H54 (cell line): ENCODE measurements around the gene CTDP1.
"Not testable (repeated sequence)": the region's sequence is repeated elsewhere in the genome, so short reads cannot be mapped to it uniquely, and the experiment has no call there.

Source experiments
- DNase-seq: peaks from one replicate; pipeline ENCODE4 v3.0.0; 2011; ENCODE audit warnings: low spot score, mixed read lengths; ENCODE audit not compliant: insufficient read length
- FAIRE-seq: peaks from 3 replicates; lab custom pipeline; 2011; peaks lifted over from hg19 to GRCh38; lab: Jason Lieb, UNC
- POLR2A ChIP-seq: IDR thresholded peaks from 2 replicates; pipeline ENCODE4 v1.6.1; 2011; ENCODE audit warnings: low read depth, mild to moderate bottlenecking, low read length

Gene CTDP1

DNA sequence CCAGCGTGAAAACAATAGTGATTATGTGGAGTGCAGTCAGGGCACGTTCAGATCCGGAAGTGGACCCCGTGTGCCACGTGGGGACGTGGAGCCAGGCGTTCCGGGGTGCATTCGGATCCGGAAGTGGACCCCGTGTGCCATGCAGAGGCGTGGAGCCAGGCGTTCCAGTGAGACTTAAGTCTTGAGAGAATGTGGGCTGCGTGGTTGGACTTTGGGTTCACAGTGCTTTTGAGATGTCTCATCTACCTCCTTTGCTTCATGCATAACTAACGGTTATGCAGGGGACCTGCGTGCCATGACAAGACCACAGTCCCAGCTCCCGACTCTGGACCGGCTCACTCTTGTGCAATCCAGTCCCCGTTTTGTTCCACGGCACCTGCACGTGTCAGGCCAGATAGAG lies 28.8 kb downstream of the CTDP1 start:
- no peak for FAIRE-seq
- no peak for TF ChIP-seq POLR2A

DNA sequence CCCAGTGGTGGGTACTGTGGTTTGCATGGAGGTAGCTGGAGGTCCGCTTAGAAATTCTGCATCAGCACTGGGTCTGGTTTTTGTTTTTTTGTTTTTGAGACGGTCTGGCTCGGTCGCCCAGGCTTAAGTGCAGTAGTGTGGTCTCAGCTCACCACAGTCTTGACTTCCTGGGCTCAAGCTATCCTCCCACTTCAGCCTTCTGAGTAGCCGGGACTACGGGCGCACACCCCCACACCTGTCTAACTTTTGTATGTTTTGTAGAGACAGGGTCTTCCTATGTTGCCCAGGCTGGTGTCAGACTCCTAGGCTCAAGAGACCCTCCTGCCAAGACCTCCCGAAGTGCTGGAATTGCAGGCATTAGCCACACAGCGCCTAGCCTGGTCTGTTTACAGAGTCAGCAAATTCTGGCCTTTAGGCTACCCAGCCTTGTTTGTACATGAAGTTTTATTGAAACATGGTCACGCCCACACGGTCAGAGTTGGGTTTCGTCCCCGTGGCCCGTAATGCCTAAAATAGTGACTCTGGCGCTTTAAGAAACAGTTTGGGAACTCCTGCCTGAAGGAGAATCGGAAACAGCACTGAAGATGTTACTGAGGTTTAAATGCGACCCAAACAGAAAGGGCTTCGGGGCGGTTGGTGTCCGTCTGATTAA lies 32.7 kb downstream of the CTDP1 start:
- FAIRE-seq = no peak

More for the DNA sequence above, 28.8 kb downstream of the CTDP1 start:
- DNase-seq = no peak

DNA sequence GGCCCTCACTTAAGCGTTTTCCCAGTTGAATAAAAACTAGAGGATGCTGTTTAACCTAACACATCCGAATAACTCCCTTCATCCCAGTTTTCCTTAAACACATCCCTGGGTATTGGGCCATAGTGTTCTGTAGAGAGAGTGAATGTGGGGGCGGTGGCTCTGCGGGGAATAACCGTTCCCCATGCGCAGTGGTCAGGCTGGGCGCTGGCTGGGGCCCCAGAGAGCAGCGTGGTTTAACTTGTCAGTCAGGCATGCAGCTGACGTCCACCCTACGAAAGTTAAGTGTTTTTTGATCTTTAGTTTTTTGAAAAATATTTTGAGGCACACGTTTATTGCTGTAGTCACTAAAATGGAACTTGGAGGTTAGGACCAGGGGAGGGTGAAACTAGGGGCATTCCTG lies 33.7 kb downstream of the CTDP1 start:
- DNase-seq (no peak), FAIRE-seq (no peak)
- TF ChIP-seq POLR2A = no peak

More for the DNA sequence above, 32.7 kb downstream of the CTDP1 start:
- no peak for DNase-seq
- no peak for TF ChIP-seq POLR2A

DNA sequence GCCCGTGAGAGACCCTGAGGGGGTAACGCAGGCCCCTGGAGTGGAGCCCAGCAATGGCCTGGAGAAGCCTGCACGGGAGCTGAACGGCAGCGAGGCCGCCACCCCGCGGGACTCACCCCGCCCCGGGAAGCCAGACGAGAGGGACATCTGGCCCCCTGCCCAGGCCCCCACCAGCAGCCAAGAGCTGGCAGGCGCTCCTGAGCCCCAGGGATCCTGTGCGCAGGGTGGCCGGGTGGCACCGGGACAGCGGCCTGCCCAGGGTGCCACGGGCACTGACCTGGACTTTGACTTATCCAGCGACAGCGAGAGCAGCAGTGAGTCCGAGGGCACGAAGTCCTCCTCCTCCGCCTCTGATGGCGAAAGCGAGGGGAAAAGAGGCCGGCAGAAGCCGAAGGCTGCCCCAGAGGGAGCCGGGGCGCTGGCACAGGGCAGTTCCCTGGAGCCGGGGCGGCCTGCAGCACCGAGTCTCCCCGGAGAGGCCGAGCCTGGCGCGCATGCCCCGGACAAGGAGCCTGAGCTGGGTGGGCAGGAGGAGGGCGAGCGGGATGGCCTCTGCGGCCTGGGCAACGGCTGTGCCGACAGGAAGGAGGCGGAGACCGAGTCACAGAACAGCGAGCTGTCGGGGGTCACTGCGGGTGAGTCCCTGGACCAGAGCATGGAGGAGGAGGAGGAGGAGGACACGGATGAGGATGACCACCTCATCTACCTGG lies 35.1 kb downstream of the CTDP1 start:
- no peak for FAIRE-seq
- DNase-seq = no peak
- TF ChIP-seq POLR2A = no peak

DNA sequence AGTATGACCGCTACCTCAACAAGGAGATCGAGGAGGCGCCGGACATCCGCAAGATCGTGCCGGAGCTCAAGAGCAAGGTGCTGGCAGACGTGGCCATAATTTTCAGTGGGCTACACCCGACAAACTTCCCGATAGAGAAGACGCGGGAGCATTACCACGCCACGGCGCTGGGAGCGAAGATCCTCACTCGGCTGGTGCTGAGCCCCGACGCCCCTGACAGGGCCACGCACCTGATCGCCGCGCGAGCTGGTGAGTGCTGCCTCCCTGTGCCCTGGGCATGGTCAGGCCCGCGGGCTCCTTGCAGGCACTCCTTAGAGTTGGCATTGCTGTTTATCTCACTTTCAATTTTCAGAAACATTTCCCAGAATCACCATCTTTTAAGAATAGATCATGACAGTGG lies 35.7 kb downstream of the CTDP1 start:
- TF ChIP-seq POLR2A = no peak
- FAIRE-seq (no peak), DNase-seq (no peak)

DNA sequence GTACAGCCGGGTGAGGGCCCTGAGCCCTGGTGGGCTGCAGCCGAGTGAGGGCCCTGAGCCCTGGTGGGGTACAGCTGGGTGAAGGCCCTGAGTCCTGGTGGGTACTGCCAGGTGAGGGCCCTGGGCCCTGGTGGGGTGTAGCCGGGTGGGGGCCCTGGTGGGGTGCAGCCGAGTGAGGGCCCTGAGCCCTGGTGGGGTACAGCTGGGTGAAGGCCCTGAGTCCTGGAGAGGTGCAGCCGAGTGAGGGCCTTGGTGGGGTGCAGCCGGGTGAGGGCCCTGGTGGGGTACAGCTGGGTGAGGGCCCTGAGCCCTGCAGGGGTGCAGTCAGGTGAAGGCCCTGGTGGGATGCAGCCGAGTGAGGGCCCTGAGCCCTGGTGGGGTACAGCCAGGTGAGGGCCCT lies 37.5 kb downstream of the CTDP1 start:
- FAIRE-seq (no peak), DNase-seq (no peak)
- no peak for TF ChIP-seq POLR2A

DNA sequence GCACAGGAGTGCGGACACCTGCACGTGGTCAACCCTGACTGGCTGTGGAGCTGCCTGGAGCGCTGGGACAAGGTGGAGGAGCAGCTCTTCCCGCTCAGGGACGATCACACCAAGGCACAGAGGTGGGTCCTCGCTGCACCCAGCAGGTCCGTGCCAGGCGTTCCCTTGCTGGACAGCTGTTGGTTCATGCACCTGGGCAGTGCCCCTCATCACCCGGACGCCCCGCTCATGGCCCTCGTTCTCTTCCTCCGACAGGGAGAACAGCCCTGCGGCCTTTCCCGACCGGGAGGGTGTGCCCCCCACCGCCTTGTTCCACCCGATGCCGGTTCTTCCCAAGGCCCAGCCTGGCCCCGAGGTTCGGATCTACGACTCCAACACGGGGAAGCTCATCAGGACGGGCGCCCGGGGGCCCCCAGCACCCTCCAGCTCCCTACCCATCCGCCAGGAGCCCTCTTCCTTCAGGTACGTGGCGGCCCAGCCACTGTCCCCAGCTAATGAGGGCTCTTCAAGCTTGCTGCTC lies 38.0 kb downstream of the CTDP1 start:
- TF ChIP-seq POLR2A = no peak
- DNase-seq = no peak
- no peak for FAIRE-seq

DNA sequence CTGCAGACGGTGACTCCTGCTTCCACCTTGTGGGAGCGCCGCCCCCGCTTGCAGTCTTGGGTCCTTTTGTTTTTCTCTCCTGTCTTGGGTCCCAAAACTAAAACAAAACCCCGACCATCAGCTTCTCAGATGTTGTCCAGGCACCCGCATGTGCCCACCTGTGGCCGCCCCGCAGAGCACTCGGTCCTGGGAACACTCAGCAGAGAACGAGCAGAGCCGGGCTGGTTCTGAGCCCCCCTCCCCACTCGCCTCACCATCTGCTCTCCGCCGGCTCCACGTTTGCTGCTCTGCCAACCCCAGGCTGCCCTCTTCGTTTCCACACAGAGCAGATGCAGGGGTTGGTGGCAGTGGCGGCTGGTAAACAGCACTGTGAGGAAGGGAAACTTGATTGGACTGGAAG lies 38.5 kb downstream of the CTDP1 start:
- DNase-seq (no peak), FAIRE-seq (no peak)
- no peak for TF ChIP-seq POLR2A

DNA sequence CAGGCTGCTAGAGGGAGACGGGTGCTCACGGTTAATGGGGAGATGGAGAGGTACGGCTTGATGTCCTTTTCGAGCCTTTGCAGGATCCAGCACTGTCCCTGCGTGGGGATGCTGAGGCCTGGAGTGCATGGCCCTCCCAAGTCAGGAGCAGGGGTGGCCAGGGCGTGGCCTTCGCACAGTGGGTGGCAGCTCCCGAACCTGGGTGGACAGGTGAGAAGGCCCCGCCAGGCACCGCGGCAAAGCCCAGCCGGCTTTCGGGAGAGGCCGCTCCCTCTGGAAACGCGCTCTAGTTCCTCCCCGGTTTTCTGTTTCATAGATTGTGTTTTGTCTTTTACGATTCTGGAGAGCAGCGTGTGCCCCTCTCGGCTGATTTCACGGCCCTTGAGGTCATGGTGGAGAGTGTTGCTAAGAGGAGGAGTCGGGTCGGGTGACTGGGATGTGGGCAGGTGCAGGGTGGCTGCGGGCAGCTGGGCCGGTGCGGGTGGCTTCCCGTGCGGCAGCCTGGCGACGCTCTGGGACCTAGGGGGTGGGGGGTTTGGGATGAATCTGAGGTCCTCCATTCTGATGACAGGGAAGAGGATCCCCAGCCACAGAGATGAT lies 39.4 kb downstream of the CTDP1 start:
- FAIRE-seq = no peak
- TF ChIP-seq POLR2A = no peak

DNA sequence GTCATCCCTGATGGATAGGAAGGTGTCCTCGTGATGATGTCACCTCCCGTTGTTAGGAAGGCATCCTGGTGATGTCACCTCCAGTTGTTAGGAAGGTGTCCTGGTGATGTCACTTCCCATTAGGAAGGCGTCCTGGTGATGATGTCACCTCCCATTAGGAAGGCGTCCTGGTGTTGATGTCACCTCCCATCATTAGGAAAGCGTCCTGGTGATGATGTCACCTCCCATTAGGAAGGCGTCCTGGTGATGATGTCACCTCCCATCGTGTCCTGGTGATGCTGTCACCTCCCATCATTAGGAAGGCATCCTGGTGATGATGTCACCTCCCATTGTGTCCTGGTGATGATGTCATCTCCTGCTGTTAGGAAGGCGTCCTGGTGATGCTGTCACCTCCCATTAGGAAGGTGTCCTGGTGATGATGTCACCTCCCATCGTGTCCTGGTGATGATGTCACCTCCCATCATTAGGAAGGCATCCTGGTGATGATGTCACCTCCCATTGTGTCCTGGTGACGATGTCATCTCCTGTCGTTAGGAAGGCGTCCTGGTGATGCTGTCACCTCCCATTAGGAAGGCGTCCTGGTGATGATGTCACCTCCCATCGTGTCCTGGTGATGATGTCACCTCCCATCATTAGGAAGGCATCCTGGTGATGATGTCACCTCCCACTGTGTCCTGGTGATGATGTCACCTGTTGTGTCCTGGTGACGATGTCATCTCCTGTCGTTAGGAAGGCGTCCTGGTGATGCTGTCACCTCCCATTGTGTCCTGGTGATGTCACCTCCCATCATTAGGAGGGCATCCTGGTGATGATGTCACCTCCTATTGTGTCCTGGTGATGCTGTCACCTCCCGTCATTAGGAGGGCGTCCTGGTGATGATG lies 40.1 kb downstream of the CTDP1 start:
- DNase-seq, FAIRE-seq: not testable (repeated sequence)

More for the DNA sequence above, 39.4 kb downstream of the CTDP1 start:
- no peak for DNase-seq

DNA sequence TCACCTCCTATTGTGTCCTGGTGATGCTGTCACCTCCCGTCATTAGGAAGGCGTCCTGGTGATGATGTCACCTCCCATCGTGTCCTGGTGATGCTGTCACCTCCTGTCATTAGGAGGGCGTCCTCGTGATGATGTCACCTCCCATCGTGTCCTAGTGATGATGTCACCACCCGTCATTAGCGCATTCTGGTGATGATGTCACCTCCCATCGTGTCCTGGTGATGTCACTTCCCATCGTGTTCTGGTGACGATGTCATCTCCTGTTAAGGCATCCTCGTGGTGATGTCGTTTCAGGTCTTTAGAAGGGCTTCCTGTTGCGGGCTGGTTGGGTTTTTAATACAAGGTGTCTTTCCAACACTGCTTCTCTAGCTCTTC lies 40.7 kb downstream of the CTDP1 start:
- FAIRE-seq (no peak), DNase-seq (no peak)
- TF ChIP-seq POLR2A = no peak

DNA sequence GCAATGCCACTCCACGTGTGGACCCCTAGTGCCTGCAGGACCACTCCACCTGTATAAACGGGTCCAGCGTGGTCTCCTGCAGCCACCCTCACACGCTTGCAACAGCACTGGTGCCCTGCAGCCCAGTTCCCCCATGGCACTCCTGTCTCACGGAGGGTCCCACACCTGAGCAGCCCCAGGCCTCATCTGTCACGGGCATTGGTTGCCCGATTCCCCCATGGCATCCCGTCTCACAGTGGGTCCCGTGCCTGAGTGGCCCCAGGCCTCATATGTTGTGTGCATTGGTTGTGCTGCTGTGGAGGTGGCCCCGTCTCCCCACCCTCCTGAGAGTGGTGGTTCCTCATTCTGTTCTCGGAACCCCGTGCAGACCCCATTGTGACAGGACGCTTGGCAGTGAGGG lies 43.4 kb downstream of the CTDP1 start:
- no peak for TF ChIP-seq POLR2A
- no peak for FAIRE-seq

DNA sequence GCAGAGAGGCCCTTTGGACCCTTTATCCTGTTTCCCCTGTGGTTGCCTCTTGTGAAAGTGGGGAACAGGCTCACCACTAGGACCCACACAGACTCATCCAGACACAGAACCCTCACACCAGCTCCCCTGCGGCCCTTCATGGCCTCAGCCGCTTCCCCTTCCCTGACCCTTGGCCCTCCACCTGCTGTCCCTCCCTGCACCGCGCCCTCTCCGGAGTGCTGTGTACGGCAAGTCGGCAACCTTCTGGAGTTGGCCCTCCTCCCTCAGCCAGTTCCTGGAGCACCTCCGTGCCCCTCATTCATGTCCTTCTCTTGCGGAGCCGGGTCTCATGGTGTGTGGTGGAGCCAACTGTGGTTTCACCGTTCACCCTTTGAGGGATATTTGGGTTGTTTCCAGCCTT lies 44.0 kb downstream of the CTDP1 start:
- FAIRE-seq (no peak), DNase-seq (no peak)
- TF ChIP-seq POLR2A = no peak

More for the DNA sequence above, 43.4 kb downstream of the CTDP1 start:
- no peak for DNase-seq

DNA sequence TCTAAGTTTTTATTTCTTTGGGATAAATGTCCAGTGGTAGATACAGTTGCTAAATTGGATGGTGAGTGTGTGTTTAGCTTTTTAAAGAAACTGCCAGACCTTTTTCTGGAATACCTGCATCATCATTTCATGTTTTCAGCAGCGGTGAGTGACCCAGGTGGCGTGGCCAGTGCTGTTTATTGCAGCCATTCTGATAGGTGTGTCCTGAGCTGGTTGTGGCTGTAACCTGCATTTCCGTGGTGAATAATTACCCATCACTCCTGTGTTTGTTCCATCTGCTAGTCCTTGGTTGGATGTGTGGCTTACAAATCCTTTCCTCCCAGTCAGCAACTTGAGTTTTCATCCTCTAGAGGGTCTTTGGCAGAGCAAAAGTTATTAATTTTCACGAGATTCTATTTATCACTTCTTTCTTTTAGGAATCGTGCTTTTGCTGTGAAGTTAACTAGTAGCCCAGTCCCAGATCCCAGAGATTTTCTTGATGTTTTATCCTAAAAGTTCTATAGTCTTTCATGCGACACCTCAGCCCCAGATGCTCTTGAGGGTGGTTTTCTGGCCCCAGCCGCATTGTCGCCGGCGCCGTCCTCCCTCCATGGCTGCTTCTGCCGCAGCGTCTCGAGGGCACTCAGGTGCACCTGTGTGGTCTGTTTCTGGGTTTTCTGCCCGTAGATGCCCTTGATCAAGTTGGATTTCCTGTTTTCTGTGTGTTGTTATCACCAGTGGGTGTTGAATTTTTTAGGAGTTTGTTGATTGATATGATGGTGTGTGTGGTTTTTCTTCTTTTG lies 44.9 kb downstream of the CTDP1 start:
- TF ChIP-seq POLR2A = no peak
- no peak for DNase-seq
- FAIRE-seq = no peak
